ENCODE data around the gene RRAD. TPM values are rescaled to one million over a fixed set of nuclear protein-coding genes. Genes with fewer than 3 reads are reported as not detected.

Gene RRAD
- total RNA-seq, 1 donor: 1.3 TPM

DNA sequence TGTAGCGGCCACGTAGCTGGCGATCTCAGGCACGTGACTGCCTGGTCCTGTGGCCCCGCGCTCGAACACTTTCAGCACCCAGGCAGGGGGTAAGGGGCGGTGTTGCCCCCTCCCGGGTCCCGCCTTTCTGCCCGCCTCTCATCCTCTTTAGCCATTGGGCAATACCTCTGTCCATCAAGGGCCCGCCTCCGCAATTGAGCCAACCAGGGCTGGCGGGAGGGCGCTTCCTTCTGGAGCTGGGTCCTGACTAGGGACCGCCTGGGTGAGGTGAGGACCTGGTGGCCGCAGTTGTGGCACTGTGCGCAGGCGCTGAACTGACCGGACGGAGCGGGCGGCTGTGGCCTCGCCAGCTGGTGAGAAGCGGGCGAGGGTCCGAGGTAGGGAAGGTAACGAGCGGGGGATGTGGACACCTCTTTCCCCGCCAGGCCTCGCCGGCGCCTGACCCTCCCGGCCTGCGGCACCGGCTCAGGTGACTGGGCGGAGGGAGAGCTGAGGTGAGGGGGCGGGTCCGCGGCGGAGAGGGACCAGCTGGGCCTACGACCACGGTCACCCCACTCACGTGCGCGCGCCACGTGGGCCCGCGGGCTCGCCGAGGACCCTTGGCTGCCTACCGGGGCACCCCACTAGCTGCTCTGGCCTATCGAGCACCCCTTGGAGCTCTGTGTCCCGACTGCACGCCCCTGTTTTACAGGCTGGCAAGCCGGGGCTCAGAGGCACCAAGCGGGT is 44.9 kb downstream of the RRAD start, which contains the start of gene PDP2:
Gene PDP2, plus strand, starts transcription at position 228 of the 726 bp plus-strand sequence. CDS start 3,770 bp downstream, outside the sequence.
- peaks cover 30% of the 10 kb centered on the region for H3K4me1 ChIP-seq (ENCODE audit: insufficient read depth, low read length)
- H3K4me3 ChIP-seq (ENCODE audit: low read length): peak within 1 kb of the TSS; percentile 75
- no peaks in the 10 kb centered on the region for H3K9me3 ChIP-seq (ENCODE audit: low read depth, low read length)
- peaks cover 2% of the 10 kb centered on the region for H3K27me3 ChIP-seq (ENCODE audit: insufficient read depth, low read length)

DNA sequence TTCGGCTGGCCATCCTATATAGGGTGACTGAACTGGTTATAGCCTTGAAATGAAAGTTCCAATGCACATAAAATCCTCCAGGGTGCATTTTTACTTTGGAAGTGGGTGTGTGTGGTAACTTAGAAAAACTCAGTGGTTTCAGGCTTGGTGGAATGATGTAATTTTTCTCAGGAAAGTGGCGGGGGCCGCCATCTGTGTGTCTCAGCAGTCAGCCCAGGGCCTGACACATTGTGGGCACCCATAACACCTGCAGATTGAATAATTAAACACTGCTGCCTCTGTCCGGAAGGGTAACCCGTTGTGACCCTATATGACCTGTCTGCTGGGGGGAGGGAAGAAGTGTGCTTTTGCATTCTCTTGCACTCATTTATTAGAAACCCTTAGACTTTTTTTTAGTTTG is 47.3 kb downstream of the RRAD start:
- Histone ChIP-seq H3K4me3 (ENCODE audit: low read length) (no peak overlapping the region), H3K27me3 (ENCODE audit: insufficient read depth, low read length) (peaks cover 6% of the 10 kb centered on the region), H3K9me3 (ENCODE audit: low read depth, low read length) (no peaks in the 10 kb centered on the region), H3K4me1 (ENCODE audit: insufficient read depth, low read length) (peaks cover 47% of the 10 kb centered on the region)

DNA sequence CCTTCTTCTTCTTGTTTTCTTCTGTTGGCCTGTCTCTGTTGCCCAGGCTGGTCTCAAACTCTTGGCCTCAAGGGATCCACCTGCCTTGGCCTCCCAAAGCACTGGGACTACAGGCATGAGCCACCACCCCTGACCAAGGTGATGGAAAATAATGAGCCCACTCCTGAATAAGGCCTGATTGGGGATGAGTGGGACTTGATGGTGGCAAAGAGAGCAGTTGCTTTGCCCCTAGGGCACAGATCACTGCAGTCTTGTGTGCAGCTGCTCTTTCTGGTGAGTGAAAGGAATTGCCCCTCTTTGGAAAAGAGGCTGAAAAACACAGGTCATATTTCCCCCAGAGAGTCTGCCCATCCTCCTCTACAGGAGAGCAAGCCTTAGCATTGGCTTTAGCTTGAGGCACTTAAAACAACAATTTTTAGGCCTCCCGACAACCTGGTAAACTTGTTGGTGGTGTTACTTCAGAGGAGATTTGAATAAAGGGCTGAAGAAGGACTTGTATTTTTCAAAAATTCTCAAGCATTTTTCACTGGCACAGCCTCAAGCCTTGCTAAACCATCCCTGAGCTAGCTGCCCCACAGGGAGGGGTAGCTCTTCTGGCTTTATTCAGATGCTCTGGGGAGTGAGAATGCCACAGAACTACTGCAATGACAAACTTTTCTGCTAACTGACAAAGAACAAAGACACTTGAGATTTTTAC is 51.1 kb downstream of the RRAD start:
- Histone ChIP-seq H3K4me1 (ENCODE audit: insufficient read depth, low read length) (peaks cover 38% of the 10 kb centered on the region), H3K27me3 (ENCODE audit: insufficient read depth, low read length) (peaks cover 4% of the 10 kb centered on the region), H3K9me3 (ENCODE audit: low read depth, low read length) (no peaks in the 10 kb centered on the region), H3K4me3 (ENCODE audit: low read length) (no peak overlapping the region)

DNA sequence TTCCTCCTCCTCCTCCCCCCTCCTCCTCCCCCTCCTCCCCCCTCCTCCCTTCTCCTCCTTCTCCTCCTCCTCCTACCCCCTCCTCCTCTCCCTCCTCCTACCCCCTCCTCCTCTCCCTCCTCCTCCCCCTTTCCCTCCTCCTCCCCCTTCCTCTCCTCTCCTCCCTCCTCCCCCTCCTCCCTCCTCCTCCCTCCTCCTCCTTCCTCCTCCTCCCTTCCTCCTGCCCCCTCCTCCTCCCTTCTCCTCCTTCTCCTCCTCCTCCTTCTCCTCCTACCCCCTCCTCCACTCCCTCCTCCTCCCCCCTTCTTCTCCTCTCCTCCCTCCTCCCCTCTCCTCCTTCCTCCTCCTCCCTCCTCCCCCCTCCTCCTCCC is 51.7 kb downstream of the RRAD start:
- H3K27me3 ChIP-seq (ENCODE audit: insufficient read depth, low read length): peaks cover 4% of the 10 kb centered on the region
- H3K4me3 ChIP-seq (ENCODE audit: low read length): no peak overlapping the region
- no peaks in the 10 kb centered on the region for H3K9me3 ChIP-seq (ENCODE audit: low read depth, low read length)
- peaks cover 38% of the 10 kb centered on the region for H3K4me1 ChIP-seq (ENCODE audit: insufficient read depth, low read length)

DNA sequence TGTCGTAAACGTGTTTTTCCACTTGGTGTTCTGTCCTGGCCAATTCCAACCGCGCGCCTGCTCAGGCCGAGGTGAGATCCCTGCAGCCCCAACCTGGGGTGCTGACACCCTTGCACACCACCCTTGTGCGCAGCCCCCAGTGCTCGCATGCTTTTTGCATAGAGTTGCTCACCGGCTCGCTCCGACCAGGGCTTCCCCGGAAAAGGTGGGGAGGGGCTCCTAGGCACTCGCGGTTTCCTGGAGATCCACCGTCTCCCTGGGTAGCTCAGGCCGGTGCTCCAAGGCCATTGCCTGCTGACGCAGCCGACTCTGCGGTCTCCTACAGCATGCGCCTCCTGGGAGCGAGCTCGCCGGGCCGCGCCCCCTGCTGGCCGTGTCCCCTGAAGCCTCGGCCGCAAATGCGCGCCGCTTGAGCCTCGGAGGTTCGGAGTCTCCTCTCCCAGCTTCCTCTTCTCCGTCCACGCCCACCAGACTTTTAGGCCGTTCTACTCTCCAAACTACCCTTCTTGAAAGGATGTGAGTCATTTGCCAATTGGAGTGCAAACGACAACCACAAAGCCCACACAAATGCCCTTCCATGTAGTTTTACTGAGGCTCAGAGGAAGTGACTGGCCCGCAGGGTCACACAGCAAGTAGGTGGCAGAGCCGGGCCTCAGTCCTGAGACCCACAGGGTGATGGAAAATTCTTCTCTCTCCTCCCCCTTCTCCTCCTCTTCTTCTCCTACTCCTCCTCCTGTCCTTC is 52.2 kb downstream of the RRAD start:
- Histone ChIP-seq H3K9me3 (ENCODE audit: low read depth, low read length) (no peaks in the 10 kb centered on the region), H3K27me3 (ENCODE audit: insufficient read depth, low read length) (peaks cover 4% of the 10 kb centered on the region), H3K4me3 (ENCODE audit: low read length) (peak overlapping the region; percentile 1), H3K4me1 (ENCODE audit: insufficient read depth, low read length) (peaks cover 34% of the 10 kb centered on the region)

DNA sequence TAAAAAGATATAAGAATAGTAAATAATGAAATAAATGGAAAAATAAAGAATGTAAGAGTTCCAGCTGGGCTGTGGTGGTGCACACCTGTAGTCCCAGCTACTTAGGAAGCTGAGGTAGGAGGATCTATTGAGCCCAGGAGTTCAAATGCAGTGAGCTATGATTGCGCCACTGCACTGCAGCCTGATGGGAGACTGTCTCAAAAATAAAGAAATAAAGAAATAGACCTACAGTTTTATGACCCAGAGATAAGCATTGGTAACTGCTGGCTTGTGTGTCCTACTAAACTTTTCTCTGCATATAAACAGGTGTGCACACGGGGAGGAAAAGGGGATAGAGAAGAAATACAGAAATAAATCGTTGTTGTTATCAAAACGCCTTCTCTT is 52.8 kb downstream of the RRAD start:
- no peak overlapping the region for H3K4me3 ChIP-seq (ENCODE audit: low read length)
- no peaks in the 10 kb centered on the region for H3K9me3 ChIP-seq (ENCODE audit: low read depth, low read length)
- peaks cover 4% of the 10 kb centered on the region for H3K27me3 ChIP-seq (ENCODE audit: insufficient read depth, low read length)
- H3K4me1 ChIP-seq (ENCODE audit: insufficient read depth, low read length): peaks cover 28% of the 10 kb centered on the region

DNA sequence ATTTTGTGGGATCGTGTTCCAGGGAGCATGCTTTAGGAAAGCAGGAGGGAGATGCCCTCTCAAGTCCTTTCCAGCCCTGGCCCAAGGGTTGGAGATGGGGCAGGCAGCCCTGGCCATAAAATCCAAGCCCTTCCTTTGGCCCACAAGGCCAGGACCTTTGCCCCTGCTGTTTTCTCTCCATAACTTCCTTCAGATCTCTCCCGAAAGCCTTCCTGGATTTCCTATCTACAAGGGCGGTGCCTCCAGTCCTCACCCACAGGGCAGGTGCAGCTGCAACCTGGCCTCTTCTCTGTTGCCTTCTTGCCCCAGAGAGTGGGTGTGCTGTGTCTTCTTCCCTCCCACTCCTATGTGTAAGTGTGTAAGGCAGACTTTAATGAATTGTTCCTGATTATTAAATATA is 53.5 kb downstream of the RRAD start:
- peaks cover 28% of the 10 kb centered on the region for H3K4me1 ChIP-seq (ENCODE audit: insufficient read depth, low read length)
- peaks cover 4% of the 10 kb centered on the region for H3K27me3 ChIP-seq (ENCODE audit: insufficient read depth, low read length)
- no peak overlapping the region for H3K4me3 ChIP-seq (ENCODE audit: low read length)
- no peaks in the 10 kb centered on the region for H3K9me3 ChIP-seq (ENCODE audit: low read depth, low read length)

Other genes with a start within 250 kb of the RRAD start
- gene CMTM4, start 228.8 kb downstream of the RRAD start, total RNA-seq: 2.0 TPM
- 124 TPM for gene DYNC1LI2, start 173.9 kb downstream of the RRAD start, total RNA-seq
- 0.42 TPM for gene TERB1, start 124.0 kb downstream of the RRAD start, total RNA-seq
- 76.7 TPM for gene NAE1, start 94.6 kb downstream of the RRAD start, total RNA-seq
- gene CA7, start 81.1 kb downstream of the RRAD start, total RNA-seq: not detected
- gene PDP2, start 45.0 kb downstream of the RRAD start, total RNA-seq: 4.0 TPM
- gene CDH16, start 6.7 kb downstream of the RRAD start, total RNA-seq: not detected
- gene CIAO2B, start 8.9 kb upstream of the RRAD start, total RNA-seq: 21.2 TPM
- gene CES2, start 10.0 kb upstream of the RRAD start, total RNA-seq: 23.8 TPM
- gene CES3, start 35.7 kb upstream of the RRAD start, total RNA-seq: 0.63 TPM
- 5.6 TPM for gene CES4A, start 63.1 kb upstream of the RRAD start, total RNA-seq
- 80.5 TPM for gene CBFB, start 103.6 kb upstream of the RRAD start, total RNA-seq
- 32.5 TPM for gene PHAF1, start 184.4 kb upstream of the RRAD start, total RNA-seq
- 2.0 TPM for gene B3GNT9, start 225.5 kb upstream of the RRAD start, total RNA-seq
- 18.4 TPM for gene TRADD, start 234.4 kb upstream of the RRAD start, total RNA-seq
- 8.5 TPM for gene FBXL8, start 234.4 kb upstream of the RRAD start, total RNA-seq
- 2.7 TPM for gene HSF4, start 239.2 kb upstream of the RRAD start, total RNA-seq
- gene NOL3, start 245.0 kb upstream of the RRAD start, total RNA-seq: 0.73 TPM